Glomerular visceral epithelial cell (primary cell): ENCODE results near the gene SLC5A5.
"Not testable (repeated sequence)": the region's sequence is repeated elsewhere in the genome, so short reads cannot be mapped to it uniquely, and the experiment has no call there.

ENCODE experiments used
- DNase-seq: peaks from one replicate; pipeline ENCODE4 v3.0.0-alpha.2; 2016; ENCODE audit errors: extremely low spot score

Gene SLC5A5

GRCh38 chr19:17871032-17871877 is 490 bp upstream of the SLC5A5 start:
- no peak for DNase-seq

- DNase-seq, result no peak
These were observed 681 bp downstream of the SLC5A5 start for GRCh38 chr19:17872251-17873001.

GRCh38 chr19:17873786-17874757 is 2.3 kb downstream of the SLC5A5 start:
- DNase-seq, result peak; percentile 38

- DNase-seq, result no peak
These were observed 3.0 kb downstream of the SLC5A5 start for GRCh38 chr19:17874758-17875135.

- DNase-seq, result no peak
These were observed 6.0 kb downstream of the SLC5A5 start for GRCh38 chr19:17877696-17878095.

- DNase-seq, result no peak
These were observed 7.7 kb downstream of the SLC5A5 start for GRCh38 chr19:17879466-17879865.

- DNase-seq, result no peak
These were observed 10.0 kb downstream of the SLC5A5 start for GRCh38 chr19:17881701-17882100.

- DNase-seq, result no peak
These were observed 12.1 kb downstream of the SLC5A5 start for GRCh38 chr19:17883627-17884410.

GRCh38 chr19:17886515-17886914 is 14.8 kb downstream of the SLC5A5 start:
- DNase-seq, result no peak

GRCh38 chr19:17887221-17887620 is 15.5 kb downstream of the SLC5A5 start:
- not testable (repeated sequence) for DNase-seq

- no peak for DNase-seq
These were observed 16.5 kb downstream of the SLC5A5 start for GRCh38 chr19:17888260-17888659.

- DNase-seq, result no peak
These were observed 18.0 kb downstream of the SLC5A5 start for GRCh38 chr19:17889609-17890214.

- DNase-seq, result no peak
These were observed 22.0 kb downstream of the SLC5A5 start for GRCh38 chr19:17893766-17894165.

- peak; percentile 34 for DNase-seq
These were observed 31.0 kb downstream of the SLC5A5 start for GRCh38 chr19:17902701-17903100.

- DNase-seq, result no peak
These were observed 36.5 kb downstream of the SLC5A5 start for GRCh38 chr19:17908244-17908643.

- DNase-seq, result no peak
These were observed 37.4 kb downstream of the SLC5A5 start for GRCh38 chr19:17909003-17909732.

- no peak for DNase-seq
These were observed 39.1 kb downstream of the SLC5A5 start for GRCh38 chr19:17910791-17911360.

- DNase-seq, result no peak
These were observed 44.3 kb downstream of the SLC5A5 start for GRCh38 chr19:17915940-17916593.

- DNase-seq, result not testable (repeated sequence)
These were observed 46.4 kb downstream of the SLC5A5 start for GRCh38 chr19:17918151-17918550.
